Measurements from ENCODE around the gene SPSB1.

SPSB1 gene

DNA sequence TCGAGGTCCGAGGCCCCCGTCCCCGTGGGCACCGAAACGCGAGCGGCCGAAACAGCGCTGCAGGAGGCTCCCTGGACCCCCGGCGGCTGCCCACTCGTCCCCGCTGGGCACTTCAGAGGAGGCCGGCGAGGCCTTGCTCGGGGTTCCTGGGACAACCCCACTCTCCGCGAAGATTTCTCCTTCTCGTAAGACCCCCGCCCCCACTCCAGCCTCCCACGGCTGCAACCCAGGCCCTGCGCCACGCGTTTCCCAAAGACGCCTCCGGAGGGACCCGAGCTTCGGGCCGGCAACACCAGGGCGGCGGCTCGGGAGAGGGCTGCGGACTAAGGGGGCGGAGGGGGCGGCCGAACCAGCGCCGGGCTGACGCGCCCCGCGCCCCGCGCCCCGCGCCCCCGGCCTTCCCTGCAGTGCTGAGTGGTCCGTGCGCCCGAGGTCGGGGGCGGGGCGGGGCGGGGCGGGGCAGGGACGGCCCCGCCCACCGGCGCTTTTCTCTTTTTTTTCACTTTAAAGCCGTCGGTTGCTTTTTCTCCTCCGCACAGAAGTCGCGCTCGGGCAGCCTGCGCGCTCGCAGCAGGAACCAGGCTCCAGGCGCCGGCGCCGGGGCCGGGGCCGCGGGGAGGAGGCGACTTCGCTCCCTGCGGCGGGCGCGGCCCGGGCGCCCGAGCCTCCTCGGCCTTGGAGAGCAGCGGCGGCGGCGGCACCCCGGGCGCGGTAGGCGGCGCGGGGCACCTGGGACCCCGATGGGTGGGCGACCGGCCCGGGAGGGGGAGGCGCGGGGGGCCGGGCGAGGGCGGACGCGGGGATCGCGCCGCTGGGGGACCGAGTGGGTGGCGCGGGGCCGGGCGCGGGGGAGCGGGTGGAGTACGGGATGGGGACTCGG is at the start of gene SPSB1:
SPSB1 (plus strand) TSS at position 534 of the 880 bp plus-strand sequence. CDS start 62,998 bp downstream, outside the sequence.
- DNase-seq: peak; percentile 47

DNA sequence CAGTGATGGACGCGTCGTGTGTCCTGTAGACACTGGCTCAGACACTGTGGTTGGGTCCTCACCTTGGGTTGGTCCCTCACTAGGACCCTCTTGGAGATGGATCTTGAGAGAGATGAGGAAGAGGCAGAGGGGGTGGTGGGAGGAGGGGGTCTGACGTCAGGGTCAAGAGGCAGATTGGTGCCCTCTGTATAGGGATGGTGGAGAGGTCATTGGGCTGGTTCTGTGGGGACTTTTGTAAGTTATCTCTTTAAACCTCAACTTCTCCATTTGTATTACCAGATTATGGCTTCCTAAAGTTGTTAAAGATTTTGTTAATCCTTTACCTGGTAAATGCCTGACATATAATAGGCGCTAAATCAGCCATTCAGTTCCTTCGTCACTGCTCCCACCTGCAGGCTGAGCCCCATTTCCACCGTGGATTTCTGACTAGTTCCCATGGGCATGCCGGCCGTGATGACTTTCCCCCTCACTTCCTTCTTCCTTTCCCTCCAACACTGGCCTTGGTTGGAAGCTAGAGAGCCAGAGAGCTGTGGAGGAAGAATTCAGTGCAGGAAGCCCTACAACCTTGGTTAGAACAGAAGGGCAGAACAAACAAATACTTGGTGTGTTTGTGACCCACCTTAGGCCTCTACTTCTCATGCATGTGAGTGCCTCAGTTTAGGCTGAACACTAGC is 49.5 kb upstream of the SPSB1 start:
- no peak for DNase-seq

DNA sequence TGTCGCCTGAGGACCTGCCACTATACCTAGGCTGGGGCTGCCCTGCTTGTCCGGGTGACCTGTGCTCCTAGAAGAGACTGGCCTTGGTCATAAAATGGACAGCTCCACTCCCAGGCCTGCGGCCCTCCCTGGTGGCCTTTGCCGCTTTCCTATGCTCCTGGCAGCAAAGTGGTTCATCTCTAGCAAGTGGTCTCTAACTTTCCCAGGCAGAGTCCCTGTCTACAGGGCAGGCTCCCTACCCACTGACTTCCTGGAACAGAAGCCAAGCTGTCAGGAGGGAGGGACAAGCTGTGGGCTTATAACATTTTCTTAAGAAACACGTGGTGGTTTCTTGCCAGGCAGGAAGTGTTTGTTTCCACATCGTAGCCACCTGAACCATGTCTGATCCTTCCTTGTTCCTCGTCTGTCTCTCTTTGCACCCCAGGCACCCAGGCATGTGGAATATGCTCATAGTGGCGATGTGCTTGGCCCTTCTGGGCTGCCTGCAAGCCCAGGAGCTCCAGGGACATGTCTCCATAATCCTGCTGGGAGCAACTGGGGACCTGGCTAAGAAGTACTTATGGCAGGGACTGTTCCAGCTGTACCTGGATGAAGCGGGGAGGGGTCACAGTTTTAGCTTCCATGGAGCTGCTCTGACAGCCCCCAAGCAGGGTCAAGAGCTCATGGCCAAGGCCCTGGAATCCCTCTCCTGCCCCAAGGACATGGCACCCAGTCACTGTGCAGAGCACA is 48.0 kb upstream of the SPSB1 start:
- no peak for DNase-seq

DNA sequence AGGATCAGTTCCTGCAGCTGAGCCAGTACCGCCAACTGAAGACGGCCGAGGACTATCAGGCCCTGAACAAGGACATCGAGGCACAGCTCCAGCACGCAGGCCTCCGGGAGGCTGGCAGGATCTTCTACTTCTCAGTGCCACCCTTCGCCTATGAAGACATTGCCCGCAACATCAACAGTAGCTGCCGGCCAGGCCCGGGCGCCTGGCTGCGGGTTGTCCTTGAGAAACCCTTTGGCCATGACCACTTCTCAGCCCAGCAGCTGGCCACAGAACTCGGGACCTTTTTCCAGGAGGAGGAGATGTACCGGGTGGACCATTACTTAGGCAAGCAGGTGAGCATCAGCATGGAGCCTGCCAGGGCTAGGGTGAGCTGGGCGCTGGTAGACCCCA is 47.5 kb upstream of the SPSB1 start:
- DNase-seq: no peak

DNA sequence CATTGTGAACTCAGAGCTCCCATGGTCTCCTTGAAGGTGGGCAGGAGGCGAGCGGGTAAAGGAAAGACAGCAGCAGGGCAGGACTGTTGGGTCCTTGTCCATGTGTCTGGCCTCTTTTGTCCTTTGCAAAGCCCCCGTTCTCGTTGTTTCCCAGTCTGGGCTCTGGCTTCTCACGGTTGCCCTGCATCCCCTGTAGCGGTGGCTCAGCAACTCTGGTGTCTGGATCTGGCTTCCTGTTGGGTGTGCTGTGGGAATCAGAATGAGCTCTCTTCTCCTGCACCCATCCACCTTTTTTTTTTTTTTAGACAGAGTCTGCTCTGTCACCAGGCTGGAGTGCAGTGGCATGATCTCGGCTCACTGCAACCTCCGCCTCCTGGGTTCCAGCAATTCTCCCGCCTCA is 47.0 kb upstream of the SPSB1 start:
- DNase-seq: no peak

DNA sequence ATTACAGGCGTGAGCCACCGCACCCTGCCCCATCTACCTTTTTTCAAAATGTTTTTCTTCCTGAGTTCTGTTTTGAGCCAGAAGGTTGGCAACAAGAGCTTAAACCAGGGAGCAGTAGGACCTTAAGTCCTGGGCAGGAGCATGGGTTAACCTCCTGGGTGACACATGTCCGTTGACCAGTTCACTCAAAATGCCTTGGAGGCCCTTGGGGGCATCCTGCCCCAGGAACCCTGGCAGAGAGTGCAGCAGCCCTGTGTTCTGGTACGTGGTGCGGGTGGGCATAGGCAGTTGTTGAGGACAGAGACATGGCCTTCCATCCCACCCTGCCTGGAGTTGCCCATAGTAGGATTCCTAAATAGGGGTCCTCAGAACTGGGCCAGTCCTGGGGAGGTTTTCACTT is 46.5 kb upstream of the SPSB1 start:
- DNase-seq: no peak

DNA sequence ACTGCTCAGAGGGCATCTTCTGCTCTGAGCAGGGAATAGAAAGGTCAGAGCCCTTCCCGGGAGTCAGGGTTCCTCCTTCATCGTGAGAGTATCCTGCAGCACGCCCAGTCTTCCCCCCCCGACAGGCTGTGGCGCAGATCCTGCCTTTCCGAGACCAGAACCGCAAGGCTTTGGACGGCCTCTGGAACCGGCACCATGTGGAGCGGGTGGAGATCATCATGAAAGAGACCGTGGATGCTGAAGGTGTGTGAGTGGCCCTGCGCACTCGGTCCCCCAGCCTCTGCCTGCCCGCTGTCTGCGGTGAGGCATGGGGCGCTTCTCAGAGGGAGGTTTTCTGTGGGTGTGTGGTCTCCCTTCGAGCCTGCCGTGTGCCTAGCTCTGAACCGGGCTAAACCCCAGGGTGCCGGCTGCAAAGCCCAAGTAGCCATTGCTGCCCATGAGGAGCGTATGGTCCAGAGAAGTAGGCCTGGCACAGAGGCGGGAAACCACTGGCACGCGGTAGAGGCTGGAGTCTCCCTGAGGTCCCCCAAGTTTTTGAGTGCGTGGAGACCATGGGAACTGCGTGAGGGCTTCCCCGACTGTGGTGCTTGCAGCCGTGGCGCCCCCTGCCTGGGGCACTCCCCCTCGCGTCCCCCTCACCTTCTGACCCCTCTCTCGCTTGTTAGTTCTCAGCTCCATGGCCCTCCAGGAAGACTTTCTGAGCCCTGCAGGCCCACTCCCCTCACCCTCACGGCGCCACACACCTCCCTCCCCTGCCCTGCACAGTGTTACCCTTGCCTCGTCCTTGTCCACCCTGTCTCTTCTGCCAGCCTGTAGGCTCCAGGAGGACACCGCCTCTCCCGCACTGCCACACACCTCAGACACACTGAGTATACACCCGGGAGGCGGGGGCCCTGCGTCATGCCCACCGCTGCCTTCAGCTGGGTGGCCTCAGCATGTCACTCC is 45.6 kb upstream of the SPSB1 start:
- DNase-seq: no peak

DNA sequence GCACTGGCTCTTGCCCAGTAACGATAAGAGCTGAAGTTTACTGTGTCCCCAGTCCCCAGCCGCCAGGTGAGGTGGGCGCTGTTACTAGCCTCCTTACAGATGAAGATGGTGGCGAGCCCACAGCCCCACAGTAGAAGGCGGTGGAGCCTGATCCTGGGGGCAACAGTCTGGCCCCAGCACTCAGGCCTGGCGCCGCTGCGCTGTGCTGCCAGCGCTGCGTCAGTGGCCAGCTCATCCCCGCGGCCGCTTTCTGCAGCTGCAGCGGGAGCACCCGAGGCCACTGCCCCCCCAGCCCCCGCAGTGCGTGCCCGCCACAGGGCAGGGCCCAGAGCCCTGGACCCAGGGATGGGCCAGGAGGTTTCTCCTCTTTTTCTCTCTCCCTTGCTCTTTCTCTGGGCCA is 44.8 kb upstream of the SPSB1 start:
- no peak for DNase-seq

DNA sequence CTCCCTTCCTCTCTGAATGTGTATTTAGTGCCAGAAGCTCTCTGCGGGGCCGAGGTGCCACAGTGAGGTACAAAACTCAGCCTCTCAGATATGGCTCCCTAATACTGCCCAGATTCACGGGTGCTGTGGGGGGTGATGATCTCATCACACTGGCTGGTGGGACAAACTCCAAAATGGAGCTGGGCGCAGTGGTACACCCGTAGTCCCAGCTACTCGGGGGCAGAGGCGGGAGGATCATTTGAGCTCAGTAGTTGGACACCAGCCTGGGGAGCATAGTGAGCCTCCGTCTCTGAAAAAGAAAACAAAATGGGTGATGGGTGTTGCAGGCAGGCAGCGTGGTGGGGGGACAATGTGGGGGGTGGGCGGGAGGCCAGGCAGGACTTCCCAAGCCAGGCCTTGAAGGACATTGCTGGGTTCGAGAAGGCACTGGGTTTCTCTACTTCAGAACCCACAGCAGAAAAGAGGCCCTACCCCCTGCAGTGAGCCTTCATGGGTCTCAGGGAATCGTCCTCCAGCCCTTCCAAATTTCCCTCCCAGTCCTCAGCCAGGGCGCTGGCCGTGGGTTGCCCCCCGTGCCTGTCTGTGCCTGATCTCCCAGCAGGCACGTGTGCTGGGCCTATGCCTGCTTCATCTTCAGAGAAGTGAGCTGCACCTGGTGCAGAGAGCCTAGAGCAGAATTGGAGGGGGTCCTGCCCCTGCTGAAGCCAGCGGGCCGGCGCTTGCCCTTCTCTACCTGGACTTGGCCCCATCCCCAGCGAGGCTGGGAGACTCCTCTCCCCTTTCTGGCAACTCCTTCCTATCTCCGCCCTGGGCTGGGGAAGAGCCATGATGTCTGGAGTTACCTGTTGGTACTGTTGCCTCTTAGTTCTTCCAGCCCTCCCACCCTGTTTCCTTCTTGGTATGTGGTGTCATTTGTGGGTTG is 44.1 kb upstream of the SPSB1 start:
- DNase-seq: no peak

DNA sequence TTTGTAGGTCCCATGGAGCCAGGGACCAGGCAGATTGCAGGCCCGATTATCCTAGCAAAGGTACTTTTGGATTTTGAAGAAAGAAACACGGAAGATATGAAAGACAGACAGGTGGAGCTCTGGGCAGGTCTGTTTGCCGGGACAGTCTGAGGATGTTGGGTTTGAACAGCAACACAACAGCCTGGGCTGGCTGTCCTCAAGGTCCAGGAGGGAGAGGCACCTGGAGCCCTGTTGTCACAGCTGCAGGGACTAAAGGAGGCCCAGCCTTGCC is 43.5 kb upstream of the SPSB1 start:
- no peak for DNase-seq

DNA sequence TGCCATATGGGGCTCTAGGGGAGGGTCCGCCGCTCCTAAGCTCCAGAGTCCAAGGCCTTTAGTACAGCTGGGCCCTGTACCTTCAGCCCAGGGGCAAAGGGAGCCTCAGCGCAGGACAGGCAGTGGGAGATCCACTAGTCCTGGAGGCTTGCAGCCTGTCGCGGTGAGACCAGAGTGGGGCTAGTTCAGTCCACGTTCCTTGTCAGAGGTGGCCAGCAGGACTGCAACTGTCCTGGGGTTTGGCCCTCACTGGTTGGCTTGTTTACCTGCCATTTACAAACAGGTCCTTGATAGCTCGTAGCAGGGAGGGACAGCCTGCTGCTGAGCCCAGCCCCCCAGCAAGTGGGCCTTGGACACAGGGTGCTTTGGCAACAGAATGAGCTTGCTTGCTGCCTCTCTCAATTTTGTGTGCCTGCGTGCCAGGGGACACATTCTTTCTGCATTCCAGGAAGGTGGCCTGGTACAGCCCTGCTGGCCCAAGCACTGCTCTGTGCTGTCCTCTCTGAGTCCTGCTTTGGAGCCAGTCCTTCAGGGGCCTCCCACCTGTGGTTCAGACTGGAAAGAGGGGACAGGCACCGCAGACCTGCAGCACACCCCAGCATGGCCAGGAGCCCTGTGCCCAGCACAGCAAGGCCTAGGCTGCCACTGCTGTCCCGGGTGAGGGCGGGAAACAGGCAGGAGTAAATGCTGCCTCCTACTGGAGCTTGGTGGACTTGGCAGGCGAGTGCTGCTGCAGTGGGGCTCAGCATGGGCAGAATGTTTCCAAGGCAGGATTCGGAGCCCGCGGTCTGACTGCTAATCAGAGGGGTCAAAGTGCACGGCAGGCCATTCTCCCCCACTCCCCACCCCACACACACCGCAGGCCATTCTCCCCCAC is 42.9 kb upstream of the SPSB1 start:
- DNase-seq: no peak

DNA sequence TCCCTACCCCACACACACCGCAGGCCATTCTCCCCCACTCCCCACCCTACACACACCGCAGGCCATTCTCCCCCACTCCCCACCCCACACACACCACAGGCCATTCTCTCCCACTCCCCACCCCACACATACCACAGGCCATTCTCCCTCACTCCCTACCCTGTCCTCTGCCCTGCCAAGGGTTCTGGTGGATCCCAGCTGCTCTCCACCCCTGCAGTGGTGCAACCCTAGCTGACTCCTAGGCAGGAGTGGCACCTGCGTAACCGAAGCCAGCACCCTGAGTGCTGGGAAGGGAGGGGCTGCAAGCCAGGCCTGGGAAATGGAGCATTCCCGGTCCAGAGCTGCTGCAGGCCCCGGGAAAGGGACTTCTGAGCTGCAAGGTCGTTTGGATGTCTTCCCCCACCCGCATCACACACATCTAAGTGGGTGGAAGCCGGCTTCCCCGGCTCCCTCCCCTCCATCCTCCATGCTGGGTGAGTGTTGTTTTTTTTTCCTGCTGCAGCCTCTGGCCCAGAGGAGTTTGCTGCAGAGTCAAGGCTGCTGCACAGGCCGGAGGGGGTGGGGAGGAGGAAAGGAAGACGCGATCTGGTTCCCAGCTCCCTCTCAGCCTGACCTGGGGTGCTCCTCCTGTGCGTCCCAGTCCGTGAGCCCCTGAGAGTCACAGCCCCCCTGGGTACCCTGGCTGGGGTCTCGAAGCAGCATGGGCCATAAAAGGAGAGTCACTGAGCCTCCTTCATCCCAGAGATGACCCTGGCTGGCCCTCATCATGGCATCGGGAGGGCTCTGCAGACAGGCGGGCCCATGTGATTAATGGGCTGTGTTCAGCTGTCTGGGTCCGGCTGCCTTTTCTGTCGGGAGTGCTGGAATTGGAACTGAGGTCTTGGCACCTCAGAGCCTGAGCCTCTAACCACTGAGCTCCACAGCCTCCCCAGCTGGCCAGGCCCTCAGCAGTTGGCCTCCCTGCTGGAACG is 42.0 kb upstream of the SPSB1 start:
- no peak for DNase-seq

DNA sequence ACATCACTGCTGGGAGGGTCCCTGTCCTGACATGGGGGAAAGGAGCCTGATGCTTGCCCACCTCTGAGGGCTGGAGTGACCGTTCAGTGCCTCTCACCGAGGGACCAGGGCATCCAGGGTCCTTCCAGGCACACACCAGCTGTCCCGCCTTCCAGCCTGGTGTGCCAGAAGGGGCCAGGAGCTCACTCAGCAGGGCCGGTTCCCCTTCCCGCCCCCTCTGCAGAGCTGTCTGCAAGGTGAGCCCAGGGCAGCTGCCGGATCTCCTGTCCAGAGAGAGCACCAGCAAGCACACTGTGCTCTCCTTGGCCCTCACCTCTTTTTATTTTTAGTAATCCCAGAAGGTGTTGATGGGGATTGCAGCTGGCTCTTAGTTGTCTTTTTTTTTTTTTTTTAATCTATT is 41.2 kb upstream of the SPSB1 start:
- DNase-seq: no peak

DNA sequence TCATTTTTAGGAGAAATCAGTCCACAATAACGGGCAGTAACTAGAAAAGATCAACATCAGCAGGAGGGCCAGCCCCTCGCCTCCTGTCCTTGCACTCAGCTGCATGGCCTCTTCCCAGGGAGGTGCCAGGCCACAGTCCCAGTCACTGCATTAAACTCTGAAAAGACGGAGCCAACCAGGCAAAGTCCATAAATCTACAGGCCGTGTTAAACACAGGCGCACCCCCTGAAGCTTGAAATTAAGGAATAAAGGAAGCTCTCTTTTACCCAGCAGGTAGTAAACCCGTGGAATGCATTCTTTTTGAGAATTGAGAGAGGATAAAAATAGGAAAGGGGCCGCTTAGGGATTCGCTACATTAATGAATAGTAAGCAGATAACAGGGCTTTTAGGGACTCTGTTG is 39.7 kb upstream of the SPSB1 start:
- DNase-seq: no peak

DNA sequence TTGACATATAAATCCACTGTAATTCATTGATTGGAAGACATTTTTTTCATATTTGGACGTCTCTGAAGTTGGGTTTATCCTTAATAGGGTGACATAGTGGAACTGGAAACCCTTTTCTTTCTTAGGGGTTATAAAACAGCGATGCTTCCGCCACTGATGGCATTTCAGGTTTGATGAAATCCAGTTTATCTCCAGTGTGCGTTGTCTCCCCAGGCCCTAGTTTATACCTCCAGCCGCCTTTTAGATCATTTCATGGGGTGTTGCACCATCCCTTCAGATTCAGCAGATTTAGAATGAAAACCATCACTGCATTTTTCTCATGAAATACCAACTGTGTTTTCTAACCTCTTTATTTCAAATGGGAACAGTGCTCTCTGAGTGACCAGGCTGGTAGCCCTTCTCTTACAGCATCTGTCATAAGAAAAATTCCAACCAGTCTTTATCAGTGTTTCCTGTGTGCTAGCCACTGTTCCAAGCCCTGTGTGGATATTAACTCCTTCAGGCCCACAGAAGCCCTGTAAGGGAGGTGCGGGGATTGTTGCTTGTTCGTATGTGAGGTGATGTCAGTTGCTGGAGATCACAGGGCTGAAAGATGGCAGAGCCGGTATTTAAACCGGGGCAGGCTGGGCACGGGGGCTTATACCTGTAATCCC is 39.1 kb upstream of the SPSB1 start:
- DNase-seq: no peak

DNA sequence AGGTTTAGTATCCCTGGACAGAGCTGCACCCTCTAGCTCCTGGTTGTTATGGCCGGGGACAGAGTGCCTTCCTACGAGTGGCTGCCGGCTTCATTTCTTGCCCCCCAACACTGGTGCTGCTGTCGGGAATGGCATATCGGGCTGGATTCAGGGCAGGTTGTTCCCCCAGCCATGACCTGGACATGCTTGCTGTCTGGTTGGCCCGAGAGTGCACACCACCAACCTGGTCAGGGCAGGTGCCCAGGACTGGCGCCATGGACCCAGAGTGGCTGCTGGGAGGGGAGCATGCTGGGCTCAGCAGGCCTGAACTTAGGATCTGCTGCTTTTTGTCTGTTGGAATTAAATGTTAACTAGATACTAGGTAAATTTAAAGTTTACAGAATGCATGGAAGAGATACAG is 36.4 kb upstream of the SPSB1 start:
- DNase-seq: no peak

DNA sequence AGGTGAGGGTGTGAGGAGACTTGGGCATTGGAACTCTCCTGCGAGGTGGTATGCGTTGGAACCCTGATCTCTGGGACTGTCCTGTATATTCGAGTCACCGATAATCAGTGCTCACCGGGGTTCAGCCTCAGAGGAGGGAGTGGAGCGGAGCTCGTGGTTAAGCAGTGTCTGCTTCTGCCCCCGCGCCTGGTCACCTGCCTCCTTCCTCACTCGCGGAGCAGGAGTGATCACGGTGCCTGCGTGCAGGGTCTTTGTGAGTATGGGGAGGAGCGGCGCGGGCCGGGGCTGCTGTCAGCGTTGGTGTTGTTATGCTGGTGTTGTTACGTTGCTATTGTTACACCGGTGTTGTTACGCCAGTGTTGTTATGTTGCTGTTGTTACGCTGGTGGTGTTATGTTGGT is 34.8 kb upstream of the SPSB1 start:
- DNase-seq: no peak

DNA sequence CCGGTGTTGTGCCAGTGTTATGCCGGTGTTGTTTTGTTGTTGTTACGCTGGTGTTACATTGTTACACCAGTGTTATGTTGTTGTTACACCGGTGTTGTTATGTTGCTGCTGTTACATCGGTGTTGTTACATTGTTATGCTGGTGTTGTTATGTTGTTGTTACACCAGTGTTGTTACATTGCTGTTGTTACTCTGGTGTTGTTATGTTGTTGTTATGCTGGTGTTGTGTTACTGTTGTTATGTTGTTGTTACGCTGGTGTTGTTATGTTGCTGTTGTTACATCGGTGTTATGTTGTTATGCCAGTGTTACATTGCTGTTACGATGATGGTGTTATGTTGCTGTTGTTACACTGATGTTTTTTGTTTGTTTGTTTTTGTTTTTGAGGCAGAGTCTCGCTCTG is 34.1 kb upstream of the SPSB1 start:
- no peak for DNase-seq

All from DMS79 (cell line).